NB4 (cell line): ENCODE results near the gene CCR4.
A peak's percentile ranks its signal among the peaks of the same experiment; 100 is the strongest.

Experiments used
- POLR2A ChIP-seq: IDR thresholded peaks from 2 replicates; pipeline ENCODE4 v1.6.1; 2011; ENCODE audit warnings: mild to moderate bottlenecking; ENCODE audit not compliant: insufficient read length; ENCODE audit errors: extremely low read depth
- TF ChIP-seq, protein P1 (sequence below): IDR thresholded peaks from one replicate; pipeline ENCODE4 v1.5.1; 2012; ENCODE audit warnings: low read depth, low read length
- TF ChIP-seq, protein P2 (sequence below): IDR thresholded peaks from 2 replicates; pipeline ENCODE4 v1.6.1; 2011; ENCODE audit warnings: low read depth, low read length

DNA sequence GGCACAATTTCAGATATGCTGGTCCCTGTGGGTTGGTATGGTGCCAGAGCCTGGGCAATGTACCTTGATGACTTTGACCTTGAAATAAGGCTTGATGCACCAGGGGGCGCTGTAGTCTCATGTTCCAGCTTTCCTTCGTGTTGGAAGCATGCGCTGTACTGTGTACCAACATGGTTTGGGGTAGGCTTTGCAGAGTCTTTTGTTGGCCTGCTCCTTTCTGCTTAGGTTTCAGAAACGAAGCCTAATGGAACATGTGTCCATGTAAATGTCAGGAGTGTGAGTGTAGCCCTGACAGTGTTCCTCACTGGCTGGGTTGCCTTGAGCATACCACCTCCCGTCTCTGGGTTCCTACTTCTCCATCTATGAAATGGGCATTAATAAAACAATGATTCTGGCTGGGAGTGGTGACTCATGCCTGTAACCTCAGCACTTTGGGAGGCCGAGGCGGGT, 3.6 kb upstream of the CCR4 start:
- TF ChIP-seq POLR2A: no peak
- TF ChIP-seq, protein P1, sequence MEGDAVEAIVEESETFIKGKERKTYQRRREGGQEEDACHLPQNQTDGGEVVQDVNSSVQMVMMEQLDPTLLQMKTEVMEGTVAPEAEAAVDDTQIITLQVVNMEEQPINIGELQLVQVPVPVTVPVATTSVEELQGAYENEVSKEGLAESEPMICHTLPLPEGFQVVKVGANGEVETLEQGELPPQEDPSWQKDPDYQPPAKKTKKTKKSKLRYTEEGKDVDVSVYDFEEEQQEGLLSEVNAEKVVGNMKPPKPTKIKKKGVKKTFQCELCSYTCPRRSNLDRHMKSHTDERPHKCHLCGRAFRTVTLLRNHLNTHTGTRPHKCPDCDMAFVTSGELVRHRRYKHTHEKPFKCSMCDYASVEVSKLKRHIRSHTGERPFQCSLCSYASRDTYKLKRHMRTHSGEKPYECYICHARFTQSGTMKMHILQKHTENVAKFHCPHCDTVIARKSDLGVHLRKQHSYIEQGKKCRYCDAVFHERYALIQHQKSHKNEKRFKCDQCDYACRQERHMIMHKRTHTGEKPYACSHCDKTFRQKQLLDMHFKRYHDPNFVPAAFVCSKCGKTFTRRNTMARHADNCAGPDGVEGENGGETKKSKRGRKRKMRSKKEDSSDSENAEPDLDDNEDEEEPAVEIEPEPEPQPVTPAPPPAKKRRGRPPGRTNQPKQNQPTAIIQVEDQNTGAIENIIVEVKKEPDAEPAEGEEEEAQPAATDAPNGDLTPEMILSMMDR: peak; percentile 62
- TF ChIP-seq, protein P2, sequence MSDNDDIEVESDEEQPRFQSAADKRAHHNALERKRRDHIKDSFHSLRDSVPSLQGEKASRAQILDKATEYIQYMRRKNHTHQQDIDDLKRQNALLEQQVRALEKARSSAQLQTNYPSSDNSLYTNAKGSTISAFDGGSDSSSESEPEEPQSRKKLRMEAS: peak; percentile 90
